ENCODE results near the gene FAM114A1. TPM values are rescaled to one million over a fixed set of nuclear protein-coding genes. Genes with fewer than 3 reads are reported as not detected.

The FAM114A1 gene
- total RNA-seq, 4 donors from 2014 or later: 36.9 to 85.9 (median 44.5) TPM

GRCh38 chr4:38872620-38873019 is 5.0 kb downstream of the FAM114A1 start:
- H3K27me3 ChIP-seq: no peaks in the 10 kb centered on the region
- peaks cover 2% of the 10 kb centered on the region for H3K36me3 ChIP-seq
- peak overlapping the region; percentile 70 for H3K27ac ChIP-seq
- no peak for TF ChIP-seq CTCF (IDR thresholded peaks at IDR 0.05)
- TF ChIP-seq POLR2AphosphoS5 (IDR thresholded peaks at IDR 0.05): no peak
- no peak for TF ChIP-seq POLR2A (IDR thresholded peaks at IDR 0.05)
- TF ChIP-seq EP300 (IDR thresholded peaks at IDR 0.05): no peak
- peaks cover 54% of the 10 kb centered on the region for H3K4me1 ChIP-seq
- H3K4me3 ChIP-seq: no peak overlapping the region
- DNase-seq (ENCODE audit: low spot score in 2 of 2): no peak
- WGBS: 61% methylated on average over 5 of the region's 5 CpGs
- no peaks in the 10 kb centered on the region for H3K9me3 ChIP-seq

GRCh38 chr4:38873290-38873944 is 5.8 kb downstream of the FAM114A1 start:
- no peak for DNase-seq (ENCODE audit: low spot score in 2 of 2)
- no peak for TF ChIP-seq POLR2AphosphoS5 (IDR thresholded peaks at IDR 0.05)
- no peak for TF ChIP-seq POLR2A (IDR thresholded peaks at IDR 0.05)
- TF ChIP-seq CTCF (IDR thresholded peaks at IDR 0.05): no peak
- no peak for TF ChIP-seq EP300 (IDR thresholded peaks at IDR 0.05)
- Histone ChIP-seq H3K4me3 (no peak overlapping the region), H3K9me3 (no peaks in the 10 kb centered on the region), H3K36me3 (peaks cover 8% of the 10 kb centered on the region), H3K27me3 (no peaks in the 10 kb centered on the region), H3K4me1 (peaks cover 49% of the 10 kb centered on the region), H3K27ac (peak overlapping the region; percentile 70)
- 62% methylated on average over 5 of the region's 5 CpGs for WGBS

GRCh38 chr4:38876636-38877035 is 9.0 kb downstream of the FAM114A1 start:
- Histone ChIP-seq H3K4me1 (peaks cover 21% of the 10 kb centered on the region), H3K27ac (no peak overlapping the region), H3K9me3 (no peaks in the 10 kb centered on the region), H3K36me3 (peaks cover 31% of the 10 kb centered on the region), H3K27me3 (no peaks in the 10 kb centered on the region), H3K4me3 (no peak overlapping the region)
- TF ChIP-seq EP300 (IDR thresholded peaks at IDR 0.05): no peak
- 92% methylated on average over 2 of the region's 2 CpGs for WGBS
- DNase-seq (ENCODE audit: low spot score in 2 of 2): no peak

GRCh38 chr4:38884254-38884653 is 16.6 kb downstream of the FAM114A1 start:
- Histone ChIP-seq H3K36me3 (peaks cover 21% of the 10 kb centered on the region), H3K4me3 (no peak overlapping the region), H3K4me1 (peaks cover 7% of the 10 kb centered on the region), H3K27ac (no peak overlapping the region), H3K9me3 (no peaks in the 10 kb centered on the region), H3K27me3 (no peaks in the 10 kb centered on the region)
- DNase-seq (ENCODE audit: low spot score in 2 of 2): no peak
- 100% methylated on average over 4 of the region's 4 CpGs for WGBS
- no peak for TF ChIP-seq POLR2A (IDR thresholded peaks at IDR 0.05)

- Histone ChIP-seq H3K4me1 (peaks cover 15% of the 10 kb centered on the region), H3K4me3 (no peak overlapping the region), H3K27ac (peak overlapping the region; percentile 60), H3K36me3 (peaks cover 15% of the 10 kb centered on the region), H3K27me3 (no peaks in the 10 kb centered on the region), H3K9me3 (no peaks in the 10 kb centered on the region)
- TF ChIP-seq EP300 (IDR thresholded peaks at IDR 0.05): no peak
- TF ChIP-seq POLR2A (IDR thresholded peaks at IDR 0.05): no peak
- TF ChIP-seq POLR2AphosphoS5 (IDR thresholded peaks at IDR 0.05): no peak
- no peak for TF ChIP-seq CTCF (IDR thresholded peaks at IDR 0.05)
- 50% methylated on average over 1 of the region's 1 CpG for WGBS
- DNase-seq (ENCODE audit: low spot score in 2 of 2): no peak
Measured at GRCh38 chr4:38889143-38889542, 21.5 kb downstream of the FAM114A1 start.

- TF ChIP-seq CTCF (IDR thresholded peaks at IDR 0.05): no peak
- no peak for TF ChIP-seq EP300 (IDR thresholded peaks at IDR 0.05)
- TF ChIP-seq POLR2A (IDR thresholded peaks at IDR 0.05): no peak
- no peak for TF ChIP-seq POLR2AphosphoS5 (IDR thresholded peaks at IDR 0.05)
- H3K4me1 ChIP-seq: peaks cover 15% of the 10 kb centered on the region
- H3K36me3 ChIP-seq: peaks cover 15% of the 10 kb centered on the region
- H3K27ac ChIP-seq: no peak overlapping the region
- H3K4me3 ChIP-seq: no peak overlapping the region
- no peaks in the 10 kb centered on the region for H3K27me3 ChIP-seq
- no peak for DNase-seq (ENCODE audit: low spot score in 2 of 2)
- H3K9me3 ChIP-seq: no peaks in the 10 kb centered on the region
- 90% methylated on average over 10 of the region's 10 CpGs for WGBS
Measured at GRCh38 chr4:38891051-38891983, 23.7 kb downstream of the FAM114A1 start.
